Stimulated activated CD8-positive, alpha-beta memory T cell treated with anti-CD3 and anti-CD28 coated beads, Interleukin-2, amount 100 ng/mL, for 48 hours (primary cell): ENCODE data around the gene AP3B1.
"Not testable (repeated sequence)": the region's sequence is repeated elsewhere in the genome, so short reads cannot be mapped to it uniquely, and the experiment has no call there.

ENCODE experiments used
- DNase-seq, 2 donors: peaks; one replicate each; pipeline ENCODE4 v3.0.0-alpha.2; 2020; ENCODE audit warnings: low read depth in 2 of 2

Gene AP3B1

DNA sequence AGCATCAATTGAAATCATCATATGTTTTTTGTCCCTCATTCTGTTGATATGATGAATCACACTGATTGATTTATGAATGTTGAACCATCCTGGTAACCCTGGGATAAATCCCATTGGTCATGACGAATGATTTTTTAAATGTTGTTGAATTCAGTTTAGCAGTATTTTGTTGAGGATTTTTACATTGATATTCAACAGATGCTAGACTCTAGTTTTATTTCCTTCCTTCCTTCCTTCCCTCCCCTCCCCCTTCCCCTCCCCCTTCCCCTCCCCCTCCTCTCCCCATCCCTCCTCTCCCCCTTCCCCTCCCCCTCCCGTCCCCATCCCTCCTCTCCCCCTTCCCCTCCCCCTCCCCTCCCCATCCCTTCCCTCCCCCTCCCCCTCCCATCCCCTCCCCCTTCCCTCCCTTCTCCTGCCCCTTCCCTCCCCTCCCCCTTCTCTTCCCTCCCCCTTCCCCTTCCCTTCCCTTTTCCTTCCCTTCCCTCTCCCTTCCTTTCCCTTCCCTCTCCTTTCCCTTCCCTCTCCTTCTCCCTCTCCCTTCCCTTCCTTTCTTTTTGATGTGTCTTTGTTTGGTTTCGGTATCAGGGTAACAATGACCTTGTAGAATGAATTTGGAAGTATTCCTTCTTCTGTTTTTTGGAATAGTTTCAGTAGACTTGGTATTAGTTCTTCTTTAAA, 142.8 kb downstream of the AP3B1 start:
- DNase-seq: no peak

DNA sequence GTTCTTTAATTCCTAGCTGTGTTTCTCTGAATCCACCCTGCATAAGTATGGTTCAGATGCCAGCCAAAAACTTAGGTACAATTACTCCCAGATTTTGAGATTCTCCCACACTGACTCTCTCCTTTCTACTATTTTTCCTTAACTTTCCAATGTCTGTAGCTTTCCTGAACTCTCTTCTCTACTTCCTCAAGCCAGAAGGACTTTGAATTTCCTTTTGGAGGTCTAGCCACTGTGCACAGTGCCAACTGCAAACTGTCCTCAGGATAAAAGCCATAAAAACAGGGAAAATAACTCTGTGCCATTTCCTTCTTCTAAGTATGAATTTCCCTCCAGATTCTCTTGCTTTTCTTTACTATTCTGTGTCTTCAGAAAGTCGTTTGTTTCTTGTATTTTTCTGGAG, 157.2 kb downstream of the AP3B1 start:
- no peak for DNase-seq

DNA sequence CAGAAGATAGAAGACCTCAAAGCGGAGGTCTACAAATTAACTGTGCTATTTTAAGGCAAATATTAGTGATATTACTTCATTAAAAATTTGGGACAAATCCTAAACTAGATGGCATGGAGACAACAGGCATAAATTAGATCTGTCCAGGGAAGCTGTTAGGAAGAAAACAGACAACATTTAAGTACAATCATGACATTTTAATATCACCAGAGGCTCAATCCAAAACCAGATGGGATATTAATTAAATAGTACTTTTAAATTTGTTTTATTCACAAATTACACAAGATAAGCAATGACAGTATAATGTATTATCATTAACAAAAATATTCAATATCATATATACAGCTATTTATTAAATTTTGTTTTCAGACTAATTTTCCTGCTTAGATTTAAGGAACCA, 161.1 kb downstream of the AP3B1 start:
- no peak for DNase-seq

DNA sequence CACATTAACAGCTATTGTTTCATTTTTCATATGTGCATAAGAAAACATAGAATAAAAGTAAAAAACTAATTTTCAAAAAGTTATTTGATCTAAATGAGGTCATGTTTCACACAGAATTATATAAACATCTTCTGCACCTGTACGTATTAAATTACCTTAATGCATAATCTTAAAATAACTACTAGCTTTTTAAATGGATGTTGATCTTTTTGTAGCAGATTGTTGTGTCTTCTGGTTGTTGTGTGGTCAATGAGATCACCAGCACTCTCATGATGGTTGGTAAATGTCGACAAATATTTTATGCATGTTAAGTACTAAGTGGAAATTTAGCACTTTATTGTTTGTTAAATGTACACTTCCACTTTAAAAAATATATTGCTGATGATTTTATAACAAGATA, 162.0 kb downstream of the AP3B1 start:
- no peak for DNase-seq

GRCh38 chr5:78129597-78129996, 164.9 kb downstream of the AP3B1 start:
- no peak for DNase-seq

DNA sequence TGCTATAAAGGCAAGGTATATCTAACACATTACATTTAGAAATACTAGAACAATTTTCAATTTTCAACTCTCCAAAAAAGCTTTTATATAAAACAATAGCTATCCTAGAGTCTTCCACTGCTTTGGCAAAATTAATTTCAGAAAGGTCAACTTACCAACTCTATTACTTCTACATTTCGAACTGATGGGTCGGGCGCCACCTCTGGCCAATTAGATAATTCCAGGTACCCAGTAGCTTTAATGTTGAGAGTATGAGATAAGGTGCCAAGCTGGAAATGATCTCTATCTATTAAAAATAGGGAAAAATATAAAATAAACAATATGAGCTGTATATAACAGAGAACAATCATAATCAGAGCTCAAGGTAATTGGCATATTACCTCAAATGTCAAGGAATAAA, 166.6 kb downstream of the AP3B1 start:
- DNase-seq: no peak

DNA sequence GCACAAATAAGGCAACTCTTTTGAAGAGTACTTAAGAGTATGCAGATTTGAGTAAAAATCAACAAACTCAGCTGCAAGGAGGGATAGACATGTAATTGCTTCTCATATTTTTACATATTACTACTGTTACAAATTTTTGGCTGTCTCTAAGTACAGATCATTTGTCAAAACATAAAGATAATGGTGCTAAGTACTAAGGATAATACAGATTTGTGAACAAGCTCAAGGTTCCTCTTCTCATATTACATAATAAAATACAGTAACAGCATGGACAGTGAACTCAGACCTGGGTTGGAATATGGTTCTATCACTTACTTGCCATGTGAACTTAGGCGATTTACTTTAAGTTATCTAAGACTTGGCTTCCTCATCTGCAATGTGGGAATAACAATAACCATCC, 168.0 kb downstream of the AP3B1 start:
- no peak for DNase-seq

GRCh38 chr5:78116167-78116566, 178.3 kb downstream of the AP3B1 start:
- DNase-seq: no peak

DNA sequence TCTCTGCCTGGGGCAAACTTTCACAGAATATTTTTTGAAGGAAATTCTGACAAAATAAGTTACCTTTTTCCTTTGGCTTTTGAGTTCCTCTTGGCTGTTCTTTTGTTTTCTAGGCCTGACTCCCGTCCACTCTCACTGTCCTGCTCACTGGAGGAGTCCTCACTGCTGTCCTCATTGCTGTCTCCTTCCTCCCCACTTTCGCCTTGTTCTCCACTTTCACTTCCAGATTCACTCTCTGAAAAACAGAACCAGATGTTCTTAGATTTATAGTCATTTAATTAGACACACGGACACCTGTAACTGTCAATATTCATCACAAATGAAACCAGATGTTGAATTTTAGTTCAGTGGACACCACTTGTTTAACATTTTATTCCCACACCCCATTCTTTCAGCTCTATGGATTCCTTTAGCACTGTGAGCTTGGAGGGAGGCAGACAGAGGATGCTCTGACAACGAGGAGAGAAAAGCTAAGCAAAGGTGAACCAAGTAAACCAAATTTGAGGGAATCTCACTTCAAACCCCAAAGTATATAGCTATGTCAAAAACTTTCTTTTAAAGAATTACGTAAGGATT, 180.7 kb downstream of the AP3B1 start:
- no peak for DNase-seq

DNA sequence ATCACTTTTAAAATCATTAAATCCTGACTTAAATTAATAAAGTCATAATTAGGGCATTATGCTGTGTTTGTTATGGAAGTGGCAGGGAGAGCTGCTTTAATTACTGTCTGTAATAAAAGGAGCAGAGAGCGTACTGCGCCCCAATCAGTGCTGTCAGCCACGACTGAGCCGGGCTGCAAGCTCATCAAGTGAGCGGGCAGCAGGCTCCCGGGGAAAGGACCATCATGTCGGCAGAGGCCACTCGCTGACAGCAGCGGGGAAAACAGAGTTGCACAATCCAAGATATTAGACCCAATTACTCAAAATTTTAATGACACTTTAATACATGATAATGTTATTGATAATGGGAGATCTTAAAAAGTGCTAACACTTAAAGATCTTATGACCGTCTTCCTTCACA, 181.6 kb downstream of the AP3B1 start:
- no peak for DNase-seq

DNA sequence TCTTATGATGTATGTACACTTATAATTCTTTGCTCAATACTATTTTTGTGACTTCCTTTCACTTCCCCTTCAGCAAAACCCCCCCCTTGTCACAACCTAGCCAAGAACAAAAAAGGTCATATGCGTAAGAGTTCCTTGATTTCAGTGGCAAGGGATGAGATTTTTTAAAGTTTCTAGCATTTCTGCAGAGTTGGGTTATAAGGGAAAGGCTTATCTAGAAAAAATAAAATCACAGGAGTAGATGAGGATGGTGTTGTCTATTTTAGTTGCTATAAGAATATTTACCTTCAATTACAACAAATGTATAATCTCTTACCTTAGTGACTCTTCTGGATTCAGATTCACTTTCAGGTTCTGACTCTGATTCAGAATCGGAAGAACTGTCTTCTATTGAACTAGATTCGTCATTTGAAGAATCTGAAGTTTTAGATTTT, 184.6 kb downstream of the AP3B1 start:
- DNase-seq: no peak

DNA sequence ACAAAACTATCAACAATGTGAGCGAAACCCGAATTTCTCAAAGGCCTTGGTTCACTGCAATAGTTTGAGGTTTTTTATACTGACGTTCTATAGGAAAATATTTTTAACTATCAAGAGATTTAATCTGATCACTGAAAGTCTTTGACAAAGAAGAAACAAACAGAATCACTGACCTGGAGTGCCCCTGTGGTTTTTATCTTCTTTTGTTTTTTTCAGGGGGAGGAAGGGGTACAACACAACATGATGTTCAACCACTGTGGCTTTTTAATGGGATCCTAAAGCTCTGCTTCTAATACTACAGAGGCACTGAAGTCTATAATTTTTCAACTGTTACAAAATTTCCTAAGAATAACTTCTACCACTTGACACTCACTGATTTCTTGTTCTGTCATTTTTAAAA, 185.9 kb downstream of the AP3B1 start:
- DNase-seq: no peak

DNA sequence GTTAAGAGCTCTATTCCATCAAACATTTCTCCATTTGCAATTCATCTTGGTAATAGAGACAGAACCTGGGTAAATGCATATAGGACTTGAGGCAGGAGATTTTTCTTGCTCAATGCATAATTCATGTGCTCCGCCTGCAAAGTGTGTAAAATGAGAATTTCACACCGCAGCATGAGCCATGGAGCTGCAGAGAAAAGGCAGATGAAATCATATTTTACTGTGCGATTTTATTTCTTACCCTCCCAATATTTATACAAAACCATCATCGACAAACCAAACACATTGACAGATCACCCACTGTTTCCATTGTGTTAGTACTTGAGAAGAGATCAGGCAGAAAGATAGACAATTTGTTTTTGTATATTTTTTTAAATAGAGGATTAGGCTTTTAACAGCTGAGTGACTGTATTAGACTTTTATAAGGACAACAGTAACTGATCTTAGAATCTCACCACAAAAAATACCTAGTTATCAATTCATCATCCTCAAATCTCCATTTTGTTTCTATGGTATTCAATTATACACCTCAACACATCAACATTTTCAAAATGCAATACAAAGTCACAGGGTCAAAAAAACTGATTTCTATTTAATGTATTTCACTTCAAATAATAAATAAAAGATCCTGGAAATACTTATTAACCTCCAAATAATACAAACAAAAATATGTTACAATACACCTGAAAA, 191.1 kb downstream of the AP3B1 start:
- DNase-seq: no peak

GRCh38 chr5:78102500-78102899, 192.0 kb downstream of the AP3B1 start:
- no peak for DNase-seq

- DNase-seq: no peak
These were observed 199.4 kb downstream of the AP3B1 start for GRCh38 chr5:78095125-78095524.

DNA sequence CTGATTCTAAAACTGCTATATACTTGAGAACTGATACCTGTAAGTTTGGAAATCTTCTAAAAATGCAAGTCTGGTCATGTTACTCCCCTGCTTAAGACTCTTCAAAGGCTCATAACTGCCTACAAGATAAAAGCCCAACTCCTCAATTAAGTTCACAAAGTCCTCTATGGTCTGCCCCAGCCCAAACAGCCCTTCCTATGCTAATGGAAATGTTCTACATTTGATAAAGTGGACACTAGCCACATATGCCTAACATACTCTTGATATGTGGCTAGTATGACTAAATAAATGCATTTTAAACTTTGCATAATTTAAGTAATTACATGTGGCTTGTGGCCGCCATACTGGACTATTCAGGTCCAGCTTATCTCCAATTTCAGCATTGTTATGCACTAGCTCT, 204.5 kb downstream of the AP3B1 start:
- DNase-seq: no peak

GRCh38 chr5:78078858-78079257, 215.6 kb downstream of the AP3B1 start:
- DNase-seq: no peak

- DNase-seq: no peak
These were observed 217.0 kb downstream of the AP3B1 start for GRCh38 chr5:78077369-78078068.

DNA sequence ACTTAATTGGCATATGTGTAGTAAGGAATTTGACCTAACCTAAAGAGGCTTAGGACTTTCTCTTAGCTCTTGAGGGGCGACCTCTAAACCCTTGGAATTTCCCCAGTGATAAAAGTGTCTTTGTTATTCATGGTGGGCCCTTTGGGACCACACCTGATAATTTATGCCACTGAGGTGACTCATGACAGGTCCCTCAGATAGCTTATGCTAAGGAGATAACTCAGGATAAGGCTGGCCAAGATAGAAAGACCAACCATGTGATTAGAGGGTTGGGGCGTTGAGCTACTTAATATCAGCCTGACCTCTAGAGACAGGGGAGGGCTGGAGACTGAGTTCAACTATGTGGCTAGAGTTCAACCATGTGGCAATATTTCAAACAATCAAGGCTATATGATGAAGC, 218.1 kb downstream of the AP3B1 start:
- no peak for DNase-seq

- no peak for DNase-seq
These were observed 219.2 kb downstream of the AP3B1 start for GRCh38 chr5:78075301-78075700.

GRCh38 chr5:78070691-78071090, 223.8 kb downstream of the AP3B1 start:
- not testable (repeated sequence) for DNase-seq

- DNase-seq: not testable (repeated sequence)
These were observed 226.9 kb downstream of the AP3B1 start for GRCh38 chr5:78067581-78067980.

DNA sequence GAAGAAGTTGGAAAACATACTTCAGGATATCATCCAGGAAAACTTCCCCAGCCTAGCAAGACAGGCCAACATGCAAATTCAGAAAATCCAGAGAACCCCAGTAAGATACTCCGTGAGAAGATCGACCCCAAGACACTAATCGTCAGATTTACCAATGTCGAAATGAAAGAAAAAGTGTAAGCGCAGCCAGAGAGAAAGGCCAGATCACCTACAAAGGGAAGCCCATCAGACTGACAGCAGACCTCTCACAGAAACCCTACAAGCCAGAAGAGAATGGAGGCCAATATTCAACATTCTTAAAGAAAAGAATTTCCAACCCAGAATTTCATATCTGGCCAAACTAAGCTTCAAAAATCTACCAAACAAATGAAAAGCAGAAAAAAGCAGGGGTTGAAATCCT, 227.8 kb downstream of the AP3B1 start:
- not testable (repeated sequence) for DNase-seq
